ENCODE measurements around the gene IBTK. TPM values are rescaled to one million over a fixed set of nuclear protein-coding genes. Genes with fewer than 3 reads are reported as not detected.

IBTK gene
- total RNA-seq, 1 experiment from 2014 or later = 36.6 TPM

GRCh38 chr6:82195619-82196018, 51.9 kb downstream of the IBTK start:
- RAD21 ChIA-PET (ENCODE audit: low non-redundant PET in 1 of 2, low total read pairs in 2 of 2, uncharacterized antibody in 2 of 2, unreplicated experiment in 2 of 2) = no interaction called here
- H3K79me2 ChIP-seq (ENCODE audit: insufficient read depth, low read length) = no peaks in the 10 kb centered on the region
- DNase-seq (ENCODE audit: low read depth, low spot score) = no peak
- intact Hi-C loops (cut with micrococcal nuclease) = no loop called here
- no peaks in the 10 kb centered on the region for H3K9me2 ChIP-seq (ENCODE audit: insufficient read depth)
- H3K27ac ChIP-seq (ENCODE audit: low read depth, low read length) = no peak overlapping the region
- CTCF ChIA-PET = no interaction called here
- no peaks in the 10 kb centered on the region; the same call in 1 of the 2 replicates for H4K20me1 ChIP-seq (ENCODE audit: insufficient read depth)
- no TSS peak for BruUV-seq (replicated peaks)
- H3K27me3 ChIP-seq (ENCODE audit: insufficient read depth, low read length) = no peaks in the 10 kb centered on the region
- TF ChIP-seq CBX3 (IDR thresholded peaks at IDR 0.05; ENCODE audit: low read depth) (no peak), ATF3 (IDR thresholded peaks at IDR 0.05) (no peak), ZBTB33 (IDR thresholded peaks at IDR 0.05; ENCODE audit: extremely low read depth, insufficient replicate concordance, low read length) (no peak), SRF (IDR thresholded peaks at IDR 0.05; ENCODE audit: low read depth) (no peak), TCF7L2 (IDR thresholded peaks at IDR 0.05; ENCODE audit: borderline replicate concordance, extremely low read depth, insufficient read depth, insufficient read length) (no peak), JUND (IDR thresholded peaks at IDR 0.05) (no peak), EZH2 (IDR thresholded peaks at IDR 0.05) (no peak), SP1 (IDR thresholded peaks at IDR 0.05; ENCODE audit: low read depth) (no peak), EZH2phosphoT487 (IDR thresholded peaks at IDR 0.05; ENCODE audit: borderline replicate concordance) (no peak), POLR2A (IDR thresholded peaks at IDR 0.05; ENCODE audit: borderline replicate concordance, extremely low read depth, insufficient read depth, insufficient read length) (no peak), REST (IDR thresholded peaks at IDR 0.05; ENCODE audit: low read depth) (no peak), SIN3A (IDR thresholded peaks at IDR 0.05; ENCODE audit: low read depth) (no peak), RAD21 (IDR thresholded peaks at IDR 0.05; ENCODE audit: low read depth) (no peak), ELF1 (IDR thresholded peaks at IDR 0.05; ENCODE audit: borderline replicate concordance, low read depth) (no peak), YY1 (IDR thresholded peaks at IDR 0.05; ENCODE audit: extremely low read depth, insufficient replicate concordance, low read depth, low read length) (no peak), ZFX (IDR thresholded peaks at IDR 0.05) (no peak), FOSL1 (IDR thresholded peaks at IDR 0.05; ENCODE audit: low read depth) (no peak), CTCF (IDR thresholded peaks at IDR 0.05 in 2 of 3, conservative IDR thresholded peaks at IDR 0.05 in 1 of 3; ENCODE audit: borderline replicate concordance in 1 of 3, insufficient read depth in 1 of 3, low read depth in 2 of 3, low read length in 2 of 3) (no peak), MAX (IDR thresholded peaks at IDR 0.05) (no peak)
- no peak overlapping the region for H3K4me2 ChIP-seq (ENCODE audit: low read length)
- no peak overlapping the region for H2AFZ ChIP-seq (ENCODE audit: low read depth, low read length, poor library complexity, severe bottlenecking)
- H3K36me3 ChIP-seq (ENCODE audit: control insufficient read depth in 1 of 2, insufficient read depth in 2 of 2, low read length in 2 of 2) = peaks cover 32 to 63% of the 10 kb centered on the region in 2 experiments
- H3K4me1 ChIP-seq (ENCODE audit: control insufficient read depth in 1 of 2, insufficient read depth in 2 of 2, low read length in 2 of 2) = no peaks in the 10 kb centered on the region
- H3K9me3 ChIP-seq (ENCODE audit: control insufficient read depth in 1 of 2, insufficient read depth in 1 of 2, low read depth in 1 of 2, low read length in 2 of 2) = no peaks in the 10 kb centered on the region
- no peak for ATAC-seq
- no peak overlapping the region for H3K4me3 ChIP-seq (replicated peaks in 1 of 2; ENCODE audit: low read depth in 1 of 2, low read length in 2 of 2)
- no peak overlapping the region for H3K9ac ChIP-seq (ENCODE audit: low read length)
- POLR2A ChIA-PET = no interaction called here

Data from HCT116 (cell line).